ENCODE data around the gene STAT3. TPM values are rescaled to one million over a fixed set of nuclear protein-coding genes. Genes with fewer than 3 reads are reported as not detected.

STAT3 gene
- total and polyA plus RNA-seq, 9 of the 15 experiments (the other 6 are each of a cell fraction or from before 2014, with no cell fraction given), result 90.0 to 179 (median 114) TPM

DNA sequence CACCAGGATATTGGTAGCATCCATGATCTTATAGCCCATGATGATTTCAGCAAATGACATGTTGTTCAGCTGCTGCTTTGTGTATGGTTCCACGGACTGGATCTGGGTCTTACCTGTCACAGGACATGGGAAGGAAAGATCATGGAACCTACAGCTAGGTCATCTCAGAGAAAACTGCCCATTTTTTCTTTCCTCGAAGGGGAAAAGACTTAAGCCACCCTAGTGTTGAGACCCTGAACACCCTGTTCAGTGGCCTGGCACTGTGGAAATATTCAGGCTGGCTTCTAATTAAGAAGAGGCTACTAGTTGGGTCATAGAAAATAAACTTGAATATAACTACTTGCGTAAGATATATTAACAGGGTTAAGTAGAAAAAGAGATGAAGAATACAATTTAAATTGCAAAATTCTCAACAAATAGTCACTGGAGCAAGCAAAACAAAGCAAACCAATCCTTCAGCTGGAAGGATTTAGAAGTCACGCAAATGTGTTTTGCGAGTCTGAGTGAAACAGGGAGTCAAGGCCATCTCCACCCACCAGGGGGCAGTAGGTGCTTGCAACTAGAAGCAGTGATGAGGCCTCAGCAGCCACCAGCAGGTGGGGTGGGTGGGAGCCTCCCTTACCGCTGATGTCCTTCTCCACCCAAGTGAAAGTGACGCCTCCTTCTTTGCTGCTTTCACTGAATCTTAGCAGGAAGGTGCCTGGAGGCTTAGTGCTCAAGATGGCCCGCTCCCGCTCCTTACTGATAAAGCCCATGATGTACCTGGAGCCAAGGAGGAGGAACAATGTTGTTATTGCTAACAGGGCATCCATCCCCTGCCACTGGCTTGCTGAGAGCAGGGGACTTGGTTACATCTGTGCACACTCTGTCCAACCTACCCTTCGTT, 65.6 kb downstream of the STAT3 start (continued):
- TF ChIP-seq KAT2B (IDR thresholded peaks at IDR 0.05; ENCODE audit: low read depth, low read length), result no peak
- TF ChIP-seq SP2 (IDR thresholded peaks at IDR 0.05; ENCODE audit: extremely low read depth, low read depth, low read length, poor library complexity, severe bottlenecking), result no peak
- no peak for TF ChIP-seq MED1 (CRISPR knock-in tag; IDR thresholded peaks at IDR 0.05; ENCODE audit: borderline replicate concordance)
- no peak for TF ChIP-seq ZNF740 (CRISPR knock-in tag; IDR thresholded peaks at IDR 0.05)
- TF ChIP-seq ZNF740 (tag; IDR thresholded peaks at IDR 0.05), result no peak
- peak; percentile 19; the same call in 1 of the 2 replicates for TF ChIP-seq CBFA2T3 (IDR thresholded peaks at IDR 0.05)
- TF ChIP-seq ZNF589 (CRISPR knock-in tag; IDR thresholded peaks at IDR 0.05; ENCODE audit: low read depth), result 0 out of 2 replicates have a peak, but pooled peaks have one; percentile 33
- TF ChIP-seq ZEB2 (IDR thresholded peaks at IDR 0.05), result 0 out of 2 replicates have a peak, but pooled peaks have one; percentile 60
- no peak for TF ChIP-seq HDAC8 (tag; IDR thresholded peaks at IDR 0.05)
- TF ChIP-seq, protein P1, sequence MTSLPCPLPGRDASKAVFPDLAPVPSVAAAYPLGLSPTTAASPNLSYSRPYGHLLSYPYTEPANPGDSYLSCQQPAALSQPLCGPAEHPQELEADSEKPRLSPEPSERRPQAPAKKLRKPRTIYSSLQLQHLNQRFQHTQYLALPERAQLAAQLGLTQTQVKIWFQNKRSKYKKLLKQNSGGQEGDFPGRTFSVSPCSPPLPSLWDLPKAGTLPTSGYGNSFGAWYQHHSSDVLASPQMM (CRISPR knock-in tag; IDR thresholded peaks at IDR 0.05), result no peak
- TF ChIP-seq MCM7 (IDR thresholded peaks at IDR 0.05), result no peak
- no peak for TF ChIP-seq CHD4 (IDR thresholded peaks at IDR 0.05; ENCODE audit: insufficient read depth, insufficient replicate concordance, low read depth, low read length, poor library complexity, severe bottlenecking)
- TF ChIP-seq SMAD2 (IDR thresholded peaks at IDR 0.05; ENCODE audit: low read depth, low read length), result no peak
- TF ChIP-seq, protein P2, sequence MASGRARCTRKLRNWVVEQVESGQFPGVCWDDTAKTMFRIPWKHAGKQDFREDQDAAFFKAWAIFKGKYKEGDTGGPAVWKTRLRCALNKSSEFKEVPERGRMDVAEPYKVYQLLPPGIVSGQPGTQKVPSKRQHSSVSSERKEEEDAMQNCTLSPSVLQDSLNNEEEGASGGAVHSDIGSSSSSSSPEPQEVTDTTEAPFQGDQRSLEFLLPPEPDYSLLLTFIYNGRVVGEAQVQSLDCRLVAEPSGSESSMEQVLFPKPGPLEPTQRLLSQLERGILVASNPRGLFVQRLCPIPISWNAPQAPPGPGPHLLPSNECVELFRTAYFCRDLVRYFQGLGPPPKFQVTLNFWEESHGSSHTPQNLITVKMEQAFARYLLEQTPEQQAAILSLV (tag; IDR thresholded peaks at IDR 0.05), result no peak
- TF ChIP-seq EP300 (IDR thresholded peaks at IDR 0.05; ENCODE audit: low read length), result no peak; the same call in 1 of the 2 replicates
- TF ChIP-seq U2AF2 (optimal IDR thresholded peaks at IDR 0.05; ENCODE audit: low read depth, low read length), result no peak
- TF ChIP-seq ARNT (IDR thresholded peaks at IDR 0.05), result peak in 1 of 2 experiments; percentile 64; a peak in 2 of 4 replicates
- TF ChIP-seq ZBTB7A (IDR thresholded peaks at IDR 0.05; ENCODE audit: borderline replicate concordance, control insufficient read depth, low read depth, low read length), result peak; percentile 37; the same call in 1 of the 2 replicates
- TF ChIP-seq FIP1L1 (IDR thresholded peaks at IDR 0.05; ENCODE audit: low read depth, low read length, poor library complexity, severe bottlenecking), result no peak
- no peak for TF ChIP-seq NFE2L1 (tag; IDR thresholded peaks at IDR 0.05; ENCODE audit: borderline replicate concordance, low read depth)
- TF ChIP-seq CREB1 (IDR thresholded peaks at IDR 0.05), result no peak
- TF ChIP-seq CREB1 (CRISPR knock-in tag; IDR thresholded peaks at IDR 0.05), result peak; percentile 47; the same call in 1 of the 2 replicates
- no peak for TF ChIP-seq NFIX (CRISPR knock-in tag; IDR thresholded peaks at IDR 0.05; ENCODE audit: low read depth)
- no peak for TF ChIP-seq ZBTB34 (CRISPR knock-in tag; IDR thresholded peaks at IDR 0.05)
- no peak for TF ChIP-seq BCOR (IDR thresholded peaks at IDR 0.05)
